GM19452 (cell line): ENCODE data around the gene ZSCAN23.
"Not testable (repeated sequence)": the region's sequence is repeated elsewhere in the genome, so short reads cannot be mapped to it uniquely, and the experiment has no call there.

Experiments used
- ATAC-seq: cut with Tn5 transposase; IDR thresholded peaks from one replicate; pipeline ENCODE4 v1.9.1; 2021; ENCODE audit not compliant: unreplicated experiment

The ZSCAN23 gene

GRCh38 chr6:28442586-28442985 is 705 bp downstream of the ZSCAN23 start:
- no peak for ATAC-seq

- no peak for ATAC-seq
These were observed 6.9 kb downstream of the ZSCAN23 start for GRCh38 chr6:28436404-28436803.

GRCh38 chr6:28433119-28433518 is 10.2 kb downstream of the ZSCAN23 start:
- ATAC-seq = no peak

GRCh38 chr6:28429781-28430180 is 13.5 kb downstream of the ZSCAN23 start:
- ATAC-seq = no peak

- no peak for ATAC-seq
These were observed 17.2 kb downstream of the ZSCAN23 start for GRCh38 chr6:28425944-28426541.

- no peak for ATAC-seq
These were observed 19.1 kb downstream of the ZSCAN23 start for GRCh38 chr6:28424163-28424562.

GRCh38 chr6:28423546-28423945 is 19.7 kb downstream of the ZSCAN23 start:
- no peak for ATAC-seq

- no peak for ATAC-seq
These were observed 29.6 kb downstream of the ZSCAN23 start for GRCh38 chr6:28413681-28414080.

- no peak for ATAC-seq
These were observed 32.5 kb downstream of the ZSCAN23 start for GRCh38 chr6:28410767-28411166.

- ATAC-seq = no peak
These were observed 35.1 kb downstream of the ZSCAN23 start for GRCh38 chr6:28408076-28408802.

GRCh38 chr6:28407401-28407800 is 35.9 kb downstream of the ZSCAN23 start:
- no peak for ATAC-seq

GRCh38 chr6:28403923-28404322 is 39.4 kb downstream of the ZSCAN23 start:
- ATAC-seq = not testable (repeated sequence)

- ATAC-seq = no peak
These were observed 41.1 kb downstream of the ZSCAN23 start for GRCh38 chr6:28402197-28402596.

- ATAC-seq = no peak
These were observed 42.1 kb downstream of the ZSCAN23 start for GRCh38 chr6:28401172-28401571.

- ATAC-seq = no peak
These were observed 43.2 kb downstream of the ZSCAN23 start for GRCh38 chr6:28400122-28400451.

GRCh38 chr6:28399350-28400121 is 43.8 kb downstream of the ZSCAN23 start, which contains the start of gene ZSCAN12:
Gene ZSCAN12, minus strand, starts transcription at chr6:28399747. Its CDS starts 1,342 bp downstream, at chr6:28398405.
- ATAC-seq = peak; percentile 83

GRCh38 chr6:28395918-28396317 is 47.4 kb downstream of the ZSCAN23 start:
- ATAC-seq = no peak

GRCh38 chr6:28393912-28394662 is 49.2 kb downstream of the ZSCAN23 start:
- no peak for ATAC-seq

- no peak for ATAC-seq
These were observed 52.6 kb downstream of the ZSCAN23 start for GRCh38 chr6:28390688-28391087.

GRCh38 chr6:28384143-28384533 is 59.2 kb downstream of the ZSCAN23 start:
- no peak for ATAC-seq
